OCI-LY1 (cell line): ENCODE results near the gene PRCP.
"Not testable (repeated sequence)": the region's sequence is repeated elsewhere in the genome, so short reads cannot be mapped to it uniquely, and the experiment has no call there.

Experiments used
- H2AFZ ChIP-seq: fragments of 200-600 bp; sonication (generic), shearing (Covaris generic); 2 replicates; pipeline ENCODE4 v1.6.0; 2014; ENCODE audit warnings: antibody characterized with exemption, mild to moderate bottlenecking, low read length
- H3F3A ChIP-seq: fragments of 200-600 bp; sonication (generic), shearing (Covaris generic); 2 replicates; pipeline ENCODE4 v1.6.0; 2014; ENCODE audit warnings: mild to moderate bottlenecking, antibody characterized with exemption, low read length, moderate library complexity; ENCODE audit not compliant: insufficient read depth
- H3K27ac ChIP-seq: fragments of 200-600 bp; sonication (generic); 2 replicates; pipeline ENCODE4 v1.5.1; 2014; ENCODE audit warnings: low read length, mixed run types, mild to moderate bottlenecking, low read depth; ENCODE audit not compliant: poor library complexity, severe bottlenecking
- H3K27me3 ChIP-seq: fragments of 200-600 bp; sonication (generic); 2 replicates; pipeline ENCODE4 v1.6.0; 2014; ENCODE audit warnings: antibody characterized with exemption, mild to moderate bottlenecking, low read length, moderate library complexity; ENCODE audit not compliant: insufficient read depth
- H3K36me3 ChIP-seq: fragments of 200-600 bp; sonication (generic); 2 replicates; pipeline ENCODE4 v1.6.1; 2014; ENCODE audit warnings: mild to moderate bottlenecking, antibody characterized with exemption, low read length, moderate library complexity, mixed read lengths; ENCODE audit not compliant: insufficient read depth
- H3K4me1 ChIP-seq: fragments of 200-600 bp; sonication (generic); 2 replicates; pipeline ENCODE4 v1.5.1; 2014; ENCODE audit warnings: mild to moderate bottlenecking, low read length, moderate library complexity; ENCODE audit not compliant: insufficient read depth, severe bottlenecking
- H3K4me2 ChIP-seq: fragments of 200-600 bp; sonication (generic), shearing (Covaris generic); 2 replicates; pipeline ENCODE4 v1.6.1; 2014; ENCODE audit warnings: low read length
- H3K4me3 ChIP-seq: fragments of 200-600 bp; sonication (generic); 2 replicates; pipeline ENCODE4 v1.5.1; 2014; ENCODE audit warnings: low read length, low read depth, mild to moderate bottlenecking, mixed read lengths; ENCODE audit not compliant: poor library complexity, severe bottlenecking
- H3K79me2 ChIP-seq: fragments of 200-600 bp; shearing (Covaris generic); 2 replicates; pipeline ENCODE4 v1.6.1; 2016; ENCODE audit warnings: mixed run types, low read length, mixed read lengths; ENCODE audit not compliant: insufficient read depth
- H3K9ac ChIP-seq: fragments of 200-600 bp; sonication (generic), shearing (Covaris generic); 2 replicates; pipeline ENCODE4 v1.6.1; 2014; ENCODE audit warnings: mild to moderate bottlenecking, low read length, mixed read lengths
- H3K9me2 ChIP-seq: fragments of 200-600 bp; sonication (generic), shearing (Covaris generic); 2 replicates; pipeline ENCODE4 v1.6.1; 2014; ENCODE audit warnings: low read depth, mild to moderate bottlenecking, low read length, mixed read lengths
- H3K9me3 ChIP-seq: fragments of 200-600 bp; shearing (Covaris generic); 2 replicates; pipeline ENCODE4 v1.6.1; 2014; ENCODE audit warnings: low read length, mixed read lengths
- H4K20me1 ChIP-seq: fragments of 200-600 bp; sonication (generic), shearing (Covaris generic); 2 replicates; pipeline ENCODE4 v1.6.0; 2016; ENCODE audit warnings: mild to moderate bottlenecking, low read length; ENCODE audit not compliant: insufficient read depth
- CTCF ChIP-seq: fragments of 200-600 bp; sonication (generic), shearing (Covaris generic); IDR thresholded peaks from 2 replicates; pipeline ENCODE4 v1.5.1; 2017; ENCODE audit warnings: mild to moderate bottlenecking, antibody characterized with exemption, low read length, moderate library complexity, mixed read lengths
- EZH2 ChIP-seq: fragments of 200-600 bp; sonication (generic), shearing (Covaris generic); IDR thresholded peaks from 2 replicates; pipeline ENCODE4 v1.8.0; 2017; ENCODE audit warnings: borderline replicate concordance, mixed run types, mild to moderate bottlenecking, antibody characterized with exemption, low read length, moderate library complexity, mixed read lengths

PRCP gene

DNA sequence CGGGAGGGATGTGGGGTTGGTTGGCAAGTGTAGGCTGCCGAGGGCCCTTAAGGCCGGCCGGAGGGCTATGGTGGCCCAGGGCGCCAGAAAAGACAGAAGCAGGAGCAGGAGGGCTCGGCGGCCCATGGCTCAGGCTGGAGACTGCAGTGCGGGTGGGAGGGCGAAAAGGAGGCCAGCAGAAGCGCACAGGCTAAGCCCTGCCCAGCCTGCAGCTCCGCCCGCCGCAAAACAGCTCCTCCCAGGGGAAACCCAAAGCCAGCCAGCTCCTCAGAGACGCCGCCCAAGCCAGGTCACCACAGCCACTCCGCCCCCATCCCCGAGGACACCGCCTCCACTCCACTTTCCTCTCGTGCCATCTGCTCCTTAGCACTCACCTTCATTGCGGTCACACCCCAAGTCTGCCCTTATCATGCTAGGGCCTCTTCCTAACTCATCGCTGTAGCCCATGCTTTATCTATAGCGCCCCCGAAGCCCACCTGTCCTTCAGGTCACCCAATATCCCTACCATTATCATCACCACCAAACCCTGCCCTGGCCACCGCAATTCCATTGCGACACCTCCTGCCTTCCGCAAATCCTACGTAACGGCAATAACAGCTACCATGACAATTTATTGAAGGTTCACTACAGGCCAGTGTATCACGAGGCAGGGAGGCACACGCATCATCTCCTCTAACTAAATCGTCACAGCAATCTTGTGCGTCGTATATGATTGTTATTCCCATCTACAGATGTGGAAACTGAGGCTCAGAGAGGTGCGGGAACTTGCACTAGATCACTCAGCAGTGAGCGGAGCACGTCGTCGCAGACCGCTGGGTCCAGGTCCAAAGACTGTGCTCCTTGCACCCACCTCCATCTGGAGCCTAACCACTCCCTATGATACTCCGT is at the start of gene PRCP:
Gene PRCP (minus strand): TSS at position 154 of the 888 bp plus-strand sequence. CDS start 28 bp downstream, at position 126.
- H3K4me2 ChIP-seq, result peak within 1 kb of the TSS; percentile 97
- peak within 1 kb of the TSS; percentile 94 for H3K4me3 ChIP-seq
- H3K4me1 ChIP-seq, result peaks cover 50% of the 10 kb centered on the region
- H4K20me1 ChIP-seq, result no peaks in the 10 kb centered on the region
- no peaks in the 10 kb centered on the region for H3K36me3 ChIP-seq
- TF ChIP-seq EZH2, result no peak
- TF ChIP-seq CTCF, result no peak; the same call in 1 of the 2 replicates
- H2AFZ ChIP-seq, result peak within 1 kb of the TSS; percentile 45
- H3K27ac ChIP-seq, result peak within 1 kb of the TSS; percentile 48
- H3K9me3 ChIP-seq, result no peaks in the 10 kb centered on the region
- H3F3A ChIP-seq, result no peaks in the 10 kb centered on the region
- H3K9ac ChIP-seq, result peak within 1 kb of the TSS; percentile 88
- no peaks in the 10 kb centered on the region for H3K27me3 ChIP-seq
- H3K79me2 ChIP-seq, result peaks cover 36% of the 10 kb centered on the region
- H3K9me2 ChIP-seq, result no peaks in the 10 kb centered on the region

DNA sequence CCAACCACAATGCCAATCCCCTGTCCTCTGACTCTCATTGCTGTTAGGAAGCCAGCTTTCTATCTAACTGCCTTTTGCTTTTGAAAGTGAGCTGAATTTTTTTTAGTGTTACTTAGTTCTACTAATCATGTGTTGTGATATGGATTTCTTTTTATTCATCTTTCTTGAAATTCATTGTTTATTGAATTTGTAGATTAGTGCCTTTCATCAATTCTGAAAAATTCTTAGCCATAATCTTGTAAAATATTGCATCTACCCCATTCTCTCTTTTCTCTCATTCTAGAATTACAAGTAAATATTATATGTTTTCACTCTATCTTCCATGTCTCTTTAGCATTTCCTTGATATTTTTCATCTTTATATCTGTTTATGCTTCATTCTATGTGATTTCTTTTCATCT is 49.1 kb upstream of the PRCP start:
- Histone ChIP-seq H3K79me2 (no peaks in the 10 kb centered on the region), H3K4me3 (no peak overlapping the region), H3K9ac (no peak overlapping the region), H2AFZ (no peak overlapping the region), H3K9me3 (no peaks in the 10 kb centered on the region), H3K9me2 (no peaks in the 10 kb centered on the region), H4K20me1 (no peaks in the 10 kb centered on the region), H3K27ac (no peak overlapping the region), H3F3A (no peaks in the 10 kb centered on the region), H3K4me1 (no peaks in the 10 kb centered on the region), H3K27me3 (no peaks in the 10 kb centered on the region), H3K36me3 (no peaks in the 10 kb centered on the region), H3K4me2 (no peak overlapping the region)
- TF ChIP-seq CTCF (no peak), EZH2 (no peak)

DNA sequence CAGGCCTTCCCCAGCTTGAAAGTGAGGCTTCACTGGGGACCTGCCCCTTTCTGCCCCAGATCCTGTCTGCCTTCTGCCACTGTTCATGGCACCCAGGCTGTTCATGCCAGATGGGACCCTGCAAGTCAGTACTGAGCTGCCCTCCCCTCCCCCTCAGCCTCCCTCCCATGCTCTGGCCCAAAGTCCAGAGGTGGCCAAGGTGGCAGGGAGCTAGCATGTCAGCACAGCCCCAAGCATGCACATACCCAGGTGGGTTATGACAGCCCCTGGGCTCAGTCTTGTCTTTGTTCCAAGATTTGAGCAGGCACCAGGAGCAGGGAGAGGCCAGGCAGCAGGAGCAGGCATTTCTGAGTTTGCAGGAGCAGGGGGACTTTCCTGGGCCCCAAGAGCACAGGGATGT is 45.5 kb upstream of the PRCP start:
- Histone ChIP-seq H3K79me2 (no peaks in the 10 kb centered on the region), H3K4me3 (no peak overlapping the region), H3K4me1 (no peaks in the 10 kb centered on the region), H3K9me2 (no peaks in the 10 kb centered on the region), H3K9me3 (no peaks in the 10 kb centered on the region), H3K9ac (no peak overlapping the region), H3F3A (no peaks in the 10 kb centered on the region), H2AFZ (no peak overlapping the region), H3K27me3 (no peaks in the 10 kb centered on the region), H3K27ac (no peak overlapping the region), H4K20me1 (no peaks in the 10 kb centered on the region), H3K4me2 (no peak overlapping the region), H3K36me3 (no peaks in the 10 kb centered on the region; the same call in 1 of the 2 replicates)
- TF ChIP-seq CTCF (no peak), EZH2 (no peak)

- not testable (repeated sequence) for H3K9me3 ChIP-seq, H3K27me3 ChIP-seq
These were observed 44.8 kb upstream of the PRCP start for GRCh38 chr11:82945041-82945440.

More at GRCh38 chr11:82945041-82945440, 44.8 kb upstream of the PRCP start:
- not testable (repeated sequence) for H3K36me3 ChIP-seq, H3K9me2 ChIP-seq, H3K9ac ChIP-seq, H3K79me2 ChIP-seq, H3F3A ChIP-seq, H3K4me2 ChIP-seq, H3K27ac ChIP-seq, H4K20me1 ChIP-seq, H3K4me1 ChIP-seq, H2AFZ ChIP-seq, H3K4me3 ChIP-seq
